H7 (cell line): ENCODE measurements around the gene BMPER. TPM values are rescaled to one million over a fixed set of nuclear protein-coding genes. Genes with fewer than 3 reads are reported as not detected.

Source experiments
- DNase-seq: peaks from one replicate; pipeline ENCODE4 v3.0.0; 2012
- H3K27me3 ChIP-seq: 2 replicates; pipeline ENCODE4 v1.6.0; 2011; ENCODE audit warnings: mild to moderate bottlenecking, low read length; ENCODE audit not compliant: control insufficient read depth, insufficient read depth
- H3K36me3 ChIP-seq: replicated peaks from 2 replicates; pipeline ENCODE4 v1.5.1; 2011; ENCODE audit warnings: low read length; ENCODE audit not compliant: control insufficient read depth, insufficient read depth
- H3K4me3 ChIP-seq: 2 replicates; pipeline ENCODE4 v1.5.1; 2011; ENCODE audit warnings: low read depth, mild to moderate bottlenecking, control low read depth, low read length, moderate library complexity; ENCODE audit not compliant: insufficient read depth
- total RNA-seq: library from RNA; depleted of rRNA; stranded (reverse); fragments of >200 nt; shearing (Covaris generic); gene quantifications from 2 replicates; pipeline ENCODE4 v1.2.3, GENCODE V29; 2014

Gene BMPER
- total RNA-seq, 1 experiment from 2014 or later, result 2.4 TPM

- H3K27me3 ChIP-seq, result no peaks in the 10 kb centered on the region
- DNase-seq, result no peak
- H3K36me3 ChIP-seq, result no peaks in the 10 kb centered on the region
- no peak overlapping the region for H3K4me3 ChIP-seq
These were observed 170.4 kb downstream of the BMPER start for GRCh38 chr7:34075523-34076370.

GRCh38 chr7:34077168-34077567 is 171.8 kb downstream of the BMPER start:
- H3K4me3 ChIP-seq, result no peak overlapping the region
- no peak for DNase-seq
- no peaks in the 10 kb centered on the region for H3K36me3 ChIP-seq
- no peaks in the 10 kb centered on the region for H3K27me3 ChIP-seq

GRCh38 chr7:34078864-34079263 is 173.5 kb downstream of the BMPER start:
- Histone ChIP-seq H3K36me3 (no peaks in the 10 kb centered on the region), H3K4me3 (no peak overlapping the region)
- DNase-seq, result no peak

GRCh38 chr7:34080513-34080912 is 175.2 kb downstream of the BMPER start:
- no peak for DNase-seq

More at GRCh38 chr7:34078864-34079263, 173.5 kb downstream of the BMPER start:
- H3K27me3 ChIP-seq, result no peaks in the 10 kb centered on the region

GRCh38 chr7:34081935-34082334 is 176.6 kb downstream of the BMPER start:
- DNase-seq, result no peak
- no peak overlapping the region for H3K4me3 ChIP-seq
- no peaks in the 10 kb centered on the region for H3K36me3 ChIP-seq
- no peaks in the 10 kb centered on the region for H3K27me3 ChIP-seq

More at GRCh38 chr7:34080513-34080912, 175.2 kb downstream of the BMPER start:
- Histone ChIP-seq H3K4me3 (no peak overlapping the region), H3K27me3 (no peaks in the 10 kb centered on the region), H3K36me3 (no peaks in the 10 kb centered on the region)

- H3K36me3 ChIP-seq, result no peaks in the 10 kb centered on the region
- no peaks in the 10 kb centered on the region for H3K27me3 ChIP-seq
- H3K4me3 ChIP-seq, result no peak overlapping the region
- DNase-seq, result no peak
These were observed 178.1 kb downstream of the BMPER start for GRCh38 chr7:34083440-34083839.

- Histone ChIP-seq H3K36me3 (no peaks in the 10 kb centered on the region), H3K27me3 (no peaks in the 10 kb centered on the region), H3K4me3 (no peak overlapping the region)
- no peak for DNase-seq
These were observed 179.3 kb downstream of the BMPER start for GRCh38 chr7:34084651-34085050.

- Histone ChIP-seq H3K36me3 (no peaks in the 10 kb centered on the region), H3K27me3 (no peaks in the 10 kb centered on the region), H3K4me3 (no peak overlapping the region)
- no peak for DNase-seq
These were observed 180.7 kb downstream of the BMPER start for GRCh38 chr7:34086064-34086463.

GRCh38 chr7:34086981-34087380 is 181.6 kb downstream of the BMPER start:
- no peak overlapping the region for H3K4me3 ChIP-seq
- no peak for DNase-seq
- H3K36me3 ChIP-seq, result no peaks in the 10 kb centered on the region
- H3K27me3 ChIP-seq, result no peaks in the 10 kb centered on the region

GRCh38 chr7:34087892-34088891 is 182.9 kb downstream of the BMPER start:
- Histone ChIP-seq H3K36me3 (no peaks in the 10 kb centered on the region), H3K27me3 (no peaks in the 10 kb centered on the region), H3K4me3 (no peak overlapping the region)
- peak; percentile 53 for DNase-seq

GRCh38 chr7:34090816-34091215 is 185.5 kb downstream of the BMPER start:
- no peak for DNase-seq
- no peak overlapping the region for H3K4me3 ChIP-seq
- H3K36me3 ChIP-seq, result no peaks in the 10 kb centered on the region
- no peaks in the 10 kb centered on the region for H3K27me3 ChIP-seq

- no peak overlapping the region for H3K4me3 ChIP-seq
- peak; percentile 50 for DNase-seq
- H3K27me3 ChIP-seq, result no peaks in the 10 kb centered on the region
- no peaks in the 10 kb centered on the region for H3K36me3 ChIP-seq
These were observed 186.1 kb downstream of the BMPER start for GRCh38 chr7:34091321-34091917.

- no peak for DNase-seq
- Histone ChIP-seq H3K27me3 (no peaks in the 10 kb centered on the region), H3K4me3 (no peak overlapping the region), H3K36me3 (no peaks in the 10 kb centered on the region)
These were observed 187.9 kb downstream of the BMPER start for GRCh38 chr7:34093276-34093675.

GRCh38 chr7:34096198-34096651 is 190.9 kb downstream of the BMPER start:
- no peak overlapping the region for H3K4me3 ChIP-seq
- DNase-seq, result no peak

More at GRCh38 chr7:34096198-34096651, 190.9 kb downstream of the BMPER start:
- H3K36me3 ChIP-seq, result no peaks in the 10 kb centered on the region
- H3K27me3 ChIP-seq, result no peaks in the 10 kb centered on the region
